ENCODE measurements around the gene PDE5A. TPM values are rescaled to one million over a fixed set of nuclear protein-coding genes. Genes with fewer than 3 reads are reported as not detected.
A peak's percentile ranks its signal among the peaks of the same experiment; 100 is the strongest.

PDE5A gene
- total and polyA plus RNA-seq, 12 donors: 6.7 to 23.2 (median 14.2) TPM

DNA sequence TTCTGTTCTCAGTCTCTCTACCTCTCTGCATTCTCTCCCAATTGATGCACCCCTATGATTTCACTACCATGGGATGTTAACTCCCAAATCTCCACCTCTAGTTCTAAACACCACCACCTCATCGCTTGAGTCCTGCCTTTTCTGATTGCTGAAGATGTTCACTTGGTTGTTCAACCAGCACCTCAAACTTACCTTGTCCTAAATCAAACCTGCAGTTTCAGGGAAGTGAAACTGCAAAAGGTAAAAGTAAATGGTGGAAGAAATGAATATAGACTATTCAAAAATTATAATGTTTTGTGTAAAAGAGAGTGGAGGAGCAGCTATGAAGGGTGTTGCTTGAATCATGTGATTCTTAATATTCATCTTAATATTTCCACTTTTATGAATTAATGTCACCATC is 91.0 kb downstream of the PDE5A start:
- no peak for TF ChIP-seq POLR2A (IDR thresholded peaks at IDR 0.05)
- TF ChIP-seq, protein P1, sequence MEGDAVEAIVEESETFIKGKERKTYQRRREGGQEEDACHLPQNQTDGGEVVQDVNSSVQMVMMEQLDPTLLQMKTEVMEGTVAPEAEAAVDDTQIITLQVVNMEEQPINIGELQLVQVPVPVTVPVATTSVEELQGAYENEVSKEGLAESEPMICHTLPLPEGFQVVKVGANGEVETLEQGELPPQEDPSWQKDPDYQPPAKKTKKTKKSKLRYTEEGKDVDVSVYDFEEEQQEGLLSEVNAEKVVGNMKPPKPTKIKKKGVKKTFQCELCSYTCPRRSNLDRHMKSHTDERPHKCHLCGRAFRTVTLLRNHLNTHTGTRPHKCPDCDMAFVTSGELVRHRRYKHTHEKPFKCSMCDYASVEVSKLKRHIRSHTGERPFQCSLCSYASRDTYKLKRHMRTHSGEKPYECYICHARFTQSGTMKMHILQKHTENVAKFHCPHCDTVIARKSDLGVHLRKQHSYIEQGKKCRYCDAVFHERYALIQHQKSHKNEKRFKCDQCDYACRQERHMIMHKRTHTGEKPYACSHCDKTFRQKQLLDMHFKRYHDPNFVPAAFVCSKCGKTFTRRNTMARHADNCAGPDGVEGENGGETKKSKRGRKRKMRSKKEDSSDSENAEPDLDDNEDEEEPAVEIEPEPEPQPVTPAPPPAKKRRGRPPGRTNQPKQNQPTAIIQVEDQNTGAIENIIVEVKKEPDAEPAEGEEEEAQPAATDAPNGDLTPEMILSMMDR (IDR thresholded peaks at IDR 0.05): no peak
- 95 to 100% (median 97%) methylated on average over 1 of the region's 1 CpG for WGBS, 4 donors
- H3K36me3 ChIP-seq (replicated peaks in 1 of 2): no peaks in the 10 kb centered on the region

DNA sequence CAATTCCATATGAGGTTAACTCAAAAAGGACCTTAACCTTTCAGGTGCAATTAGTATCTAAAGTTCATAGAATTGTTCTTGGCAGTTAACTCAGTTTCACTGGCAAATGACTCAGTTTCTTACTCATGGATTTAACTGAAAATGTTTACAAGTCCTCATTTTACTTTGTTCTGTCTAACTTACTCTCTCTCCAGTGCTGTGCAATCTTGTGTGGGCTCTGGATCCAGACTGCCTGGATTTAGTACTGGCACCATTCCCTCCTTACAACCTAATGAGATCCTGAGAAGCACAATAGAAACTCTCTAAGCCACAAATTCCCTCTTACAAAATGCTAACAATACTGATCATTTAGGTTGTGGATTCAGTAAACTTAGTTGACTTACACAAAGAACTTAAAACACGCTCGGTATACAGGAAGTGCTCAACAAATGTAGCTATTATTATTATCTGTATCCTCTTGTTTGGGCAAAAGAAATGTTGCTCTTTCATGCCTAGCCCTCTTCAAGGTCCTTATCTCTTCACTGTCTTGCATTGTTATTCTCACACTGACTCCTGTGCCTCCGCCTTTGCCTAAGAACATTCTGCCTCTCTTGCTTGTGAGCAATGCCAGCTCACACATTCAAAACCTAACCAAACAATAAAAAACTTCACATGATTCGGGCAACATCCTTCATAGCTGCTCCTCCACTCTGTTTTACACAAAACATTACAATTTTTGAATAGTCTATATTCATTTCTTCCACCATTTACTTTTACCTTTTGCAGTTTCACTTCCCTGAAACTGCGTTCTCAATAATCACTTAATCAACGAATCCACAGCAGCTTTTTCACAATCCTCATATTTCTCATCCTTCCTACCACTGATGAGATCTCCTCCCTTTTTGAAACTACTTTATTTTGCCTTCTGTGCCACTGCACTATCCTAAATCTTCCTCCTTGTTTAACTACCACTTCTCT is 91.8 kb downstream of the PDE5A start:
- 88 to 90% (median 89%) methylated on average over 6 of the region's 6 CpGs for WGBS, 4 donors
- Histone ChIP-seq H3K4me3 (no peak overlapping the region), H3K36me3 (replicated peaks in 1 of 2) (no peaks in the 10 kb centered on the region), H3K4me1 (replicated peaks in 1 of 2) (peaks cover 0 to 12% of the 10 kb centered on the region in 2 donors), H3K27me3 (no peaks in the 10 kb centered on the region), H3K9me3 (replicated peaks in 1 of 3) (no peaks in the 10 kb centered on the region), H3K27ac (peak overlapping the region in 1 of 5 donors; percentile 36)
- no peak for DNase-seq
- intact Hi-C loops (cut with DNase I): no loop called here
- no peak for TF ChIP-seq POLR2A (IDR thresholded peaks at IDR 0.05)
- TF ChIP-seq, protein P1 (IDR thresholded peaks at IDR 0.05): no peak

More for the DNA sequence above, 91.0 kb downstream of the PDE5A start:
- no peak for DNase-seq
- H3K9me3 ChIP-seq (replicated peaks in 1 of 3): no peaks in the 10 kb centered on the region
- H3K4me1 ChIP-seq (replicated peaks in 1 of 2): peaks cover 0 to 12% of the 10 kb centered on the region in 2 donors
- H3K27me3 ChIP-seq: no peaks in the 10 kb centered on the region
- no peak overlapping the region for H3K27ac ChIP-seq
- no peak overlapping the region for H3K4me3 ChIP-seq
- intact Hi-C loops (cut with DNase I): no loop called here

DNA sequence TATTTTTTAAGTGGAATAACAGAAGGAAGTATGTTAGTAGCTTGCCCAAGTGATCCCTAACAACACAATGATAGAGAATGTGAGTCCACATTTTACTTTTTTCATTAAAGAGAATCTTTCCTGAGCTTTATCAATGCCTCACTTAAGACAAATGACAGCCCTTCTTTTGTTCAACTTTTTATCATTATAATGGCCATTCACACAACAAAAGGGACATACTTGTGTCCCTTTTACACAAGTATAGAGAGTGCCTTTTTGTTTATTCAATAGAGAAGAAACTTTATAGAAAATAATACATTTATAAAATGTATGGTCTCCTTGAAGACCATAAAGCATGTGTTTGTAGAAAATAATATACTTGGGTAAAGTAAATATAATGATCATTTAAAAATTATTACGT is 96.3 kb downstream of the PDE5A start:
- WGBS, 4 donors: 87 to 94% (median 89%) methylated on average over 1 of the region's 1 CpG
- no peaks in the 10 kb centered on the region for H3K4me1 ChIP-seq (replicated peaks in 1 of 2)
- H3K27ac ChIP-seq: no peak overlapping the region
- DNase-seq: no peak
- no peaks in the 10 kb centered on the region for H3K27me3 ChIP-seq
- no peaks in the 10 kb centered on the region for H3K36me3 ChIP-seq (replicated peaks in 1 of 2)
- intact Hi-C loops (cut with DNase I): no loop called here
- H3K4me3 ChIP-seq: no peak overlapping the region
- no peaks in the 10 kb centered on the region for H3K9me3 ChIP-seq (replicated peaks in 1 of 3)
- TF ChIP-seq, protein P1 (IDR thresholded peaks at IDR 0.05): no peak
- no peak for TF ChIP-seq POLR2A (IDR thresholded peaks at IDR 0.05)

DNA sequence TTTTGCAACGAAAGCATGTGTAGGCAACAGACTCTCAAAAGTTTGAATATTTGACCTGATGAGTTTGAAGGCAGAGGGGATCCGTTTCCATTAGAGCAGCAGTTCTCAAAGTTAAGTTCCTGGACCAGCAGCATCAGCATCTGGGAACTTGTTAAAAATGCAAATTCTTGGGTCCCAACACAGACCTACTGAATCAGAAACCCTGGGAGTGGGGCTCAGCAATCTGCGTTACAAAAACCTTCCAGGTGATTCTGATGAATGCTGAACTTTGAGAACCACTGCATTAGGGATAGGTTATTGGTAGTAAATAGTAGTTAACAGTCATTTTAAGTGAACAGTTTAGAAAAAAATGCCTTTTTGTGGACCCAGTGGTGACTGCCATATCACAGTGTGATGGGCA is 98.8 kb downstream of the PDE5A start:
- Histone ChIP-seq H3K36me3 (replicated peaks in 1 of 2) (no peaks in the 10 kb centered on the region), H3K4me1 (replicated peaks in 1 of 2) (peaks cover 0 to 5% of the 10 kb centered on the region in 2 donors), H3K27me3 (no peaks in the 10 kb centered on the region), H3K27ac (no peak overlapping the region), H3K9me3 (replicated peaks in 1 of 3) (no peaks in the 10 kb centered on the region), H3K4me3 (no peak overlapping the region)
- intact Hi-C loops (cut with DNase I): no loop called here
- DNase-seq: no peak
- WGBS, 4 donors: 92 to 95% (median 94%) methylated on average over 3 of the region's 3 CpGs
- TF ChIP-seq, protein P1 (IDR thresholded peaks at IDR 0.05): no peak
- no peak for TF ChIP-seq POLR2A (IDR thresholded peaks at IDR 0.05)

All from adrenal gland (tissue), 12 donors.